Cardiac muscle cell (in vitro differentiated cells and primary cell): ENCODE data around the gene PGBD1. TPM values are rescaled to one million over a fixed set of nuclear protein-coding genes. Genes with fewer than 3 reads are reported as not detected.
"Not testable (repeated sequence)": the region's sequence is repeated elsewhere in the genome, so short reads cannot be mapped to it uniquely, and the experiment has no call there.

Experiments
- DNase-seq, 2 donors: peaks; one replicate each; pipeline versions ENCODE4 v3.0.0 to v3.0.0-alpha.2; 2010 to 2017; ENCODE audit warnings: low read depth in 1 of 2, low spot score in 1 of 2
- H3K27ac ChIP-seq: fragments of 200-600 bp; sonication (generic); 2 replicates; pipeline ENCODE4 v1.5.1; 2016
- H3K27me3 ChIP-seq: fragments of 200-600 bp; sonication (generic); 2 replicates; pipeline ENCODE4 v1.6.0; 2016; ENCODE audit warnings: control low read depth
- H3K36me3 ChIP-seq: fragments of 200-600 bp; sonication (generic); 2 replicates; pipeline ENCODE4 v1.5.1; 2016; ENCODE audit warnings: control low read depth
- H3K4me1 ChIP-seq: fragments of 200-600 bp; sonication (generic); 2 replicates; pipeline ENCODE4 v1.8.1; 2017; ENCODE audit warnings: low read depth, mild to moderate bottlenecking, mixed run types
- H3K4me3 ChIP-seq: fragments of 200-600 bp; sonication (generic); 2 replicates; pipeline ENCODE4 v1.5.1; 2016; ENCODE audit warnings: mild to moderate bottlenecking
- H3K9me3 ChIP-seq: fragments of 200-600 bp; sonication (generic); 2 replicates; pipeline ENCODE4 v1.5.1; 2017; ENCODE audit warnings: low read depth, mild to moderate bottlenecking, control low read depth
- polyA plus RNA-seq: library from polyadenylated mRNA; unstranded; fragments of >200 nt; fragmentation: Nextera tagmentation; extraction: Ambion mirVana; gene quantifications from 2 replicates; pipeline ENCODE4 v1.2.1, GENCODE V29; 2016
- total RNA-seq: library from RNA; depleted of rRNA; stranded (reverse); fragments of >200 nt; gene quantifications from 2 replicates; pipeline ENCODE4 v1.2.3, GENCODE V29; 2016
- TF ChIP-seq, protein P1 (sequence below): IDR thresholded peaks from 2 replicates; pipeline ENCODE4 v1.5.1; 2012; ENCODE audit warnings: low read depth, mild to moderate bottlenecking, low read length

PGBD1 gene
- total and polyA plus RNA-seq, 2 experiments from 2014 or later: 7.5 to 8.2 TPM

DNA sequence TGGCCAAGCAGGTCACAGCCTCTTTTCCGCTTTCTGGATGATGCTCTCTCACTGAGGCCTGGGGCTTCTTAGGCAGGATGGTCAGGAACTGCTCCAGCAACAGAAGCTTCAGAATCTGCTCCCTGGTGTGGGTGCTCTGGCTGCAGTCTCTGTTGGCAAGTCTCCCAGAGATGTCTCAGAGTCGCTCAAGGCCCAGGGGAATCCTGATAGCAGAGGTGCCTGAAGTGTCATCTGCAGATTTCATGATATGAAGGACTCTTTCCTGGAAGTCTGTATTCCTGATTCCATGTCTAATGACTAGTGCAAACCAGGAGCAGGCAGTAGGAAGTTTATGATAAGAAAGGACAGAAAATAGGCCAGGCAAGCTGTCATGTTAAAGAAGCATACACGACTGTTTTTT lies 34.3 kb downstream of the PGBD1 start:
- Histone ChIP-seq H3K27ac (no peak overlapping the region), H3K36me3 (no peaks in the 10 kb centered on the region), H3K4me1 (no peaks in the 10 kb centered on the region), H3K9me3 (no peaks in the 10 kb centered on the region), H3K4me3 (no peak overlapping the region), H3K27me3 (no peaks in the 10 kb centered on the region)
- no peak for DNase-seq
- TF ChIP-seq, protein P1, sequence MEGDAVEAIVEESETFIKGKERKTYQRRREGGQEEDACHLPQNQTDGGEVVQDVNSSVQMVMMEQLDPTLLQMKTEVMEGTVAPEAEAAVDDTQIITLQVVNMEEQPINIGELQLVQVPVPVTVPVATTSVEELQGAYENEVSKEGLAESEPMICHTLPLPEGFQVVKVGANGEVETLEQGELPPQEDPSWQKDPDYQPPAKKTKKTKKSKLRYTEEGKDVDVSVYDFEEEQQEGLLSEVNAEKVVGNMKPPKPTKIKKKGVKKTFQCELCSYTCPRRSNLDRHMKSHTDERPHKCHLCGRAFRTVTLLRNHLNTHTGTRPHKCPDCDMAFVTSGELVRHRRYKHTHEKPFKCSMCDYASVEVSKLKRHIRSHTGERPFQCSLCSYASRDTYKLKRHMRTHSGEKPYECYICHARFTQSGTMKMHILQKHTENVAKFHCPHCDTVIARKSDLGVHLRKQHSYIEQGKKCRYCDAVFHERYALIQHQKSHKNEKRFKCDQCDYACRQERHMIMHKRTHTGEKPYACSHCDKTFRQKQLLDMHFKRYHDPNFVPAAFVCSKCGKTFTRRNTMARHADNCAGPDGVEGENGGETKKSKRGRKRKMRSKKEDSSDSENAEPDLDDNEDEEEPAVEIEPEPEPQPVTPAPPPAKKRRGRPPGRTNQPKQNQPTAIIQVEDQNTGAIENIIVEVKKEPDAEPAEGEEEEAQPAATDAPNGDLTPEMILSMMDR: no peak

DNA sequence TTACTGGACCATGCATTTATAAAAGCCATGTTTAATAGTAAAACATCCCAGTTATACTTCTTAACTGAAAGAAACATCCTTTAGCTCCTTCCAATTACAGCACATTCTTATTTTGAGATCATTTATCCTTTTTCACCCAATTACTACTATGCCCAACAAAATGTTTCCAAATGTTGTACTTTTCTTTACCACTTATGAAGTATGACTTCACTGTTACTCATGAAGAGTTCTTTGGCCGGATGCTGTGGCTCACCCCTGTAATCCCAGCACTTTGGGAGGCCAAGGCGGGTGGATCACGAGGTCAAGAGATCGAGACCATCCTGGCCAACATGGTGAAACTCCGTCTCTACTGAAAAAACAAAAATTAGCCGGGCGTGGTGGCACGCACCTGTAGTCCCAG lies 36.5 kb downstream of the PGBD1 start:
- DNase-seq, H3K36me3 ChIP-seq, H3K27ac ChIP-seq, H3K9me3 ChIP-seq, H3K4me3 ChIP-seq, H3K27me3 ChIP-seq, H3K4me1 ChIP-seq: not testable (repeated sequence)

DNA sequence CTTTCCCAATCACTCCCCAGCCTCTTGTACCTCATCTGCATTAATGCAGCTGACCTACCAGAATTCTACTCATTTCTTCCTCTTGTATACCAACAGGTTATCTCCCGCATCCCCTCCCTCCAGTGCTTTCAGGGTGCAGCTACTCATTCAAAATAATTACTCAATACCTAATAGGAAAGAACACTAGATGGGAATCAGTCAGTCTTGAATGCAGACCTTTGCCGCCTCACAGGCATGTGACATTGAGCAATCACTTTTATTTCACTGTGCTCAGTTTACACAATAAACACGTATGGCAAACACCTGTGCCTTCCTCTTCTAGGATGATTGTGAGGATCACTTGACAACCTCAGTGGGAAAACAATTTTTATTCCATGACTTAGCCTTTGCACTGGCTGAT lies 41.3 kb downstream of the PGBD1 start:
- no peak overlapping the region for H3K4me3 ChIP-seq
- no peaks in the 10 kb centered on the region for H3K27me3 ChIP-seq
- DNase-seq: no peak
- H3K4me1 ChIP-seq: no peaks in the 10 kb centered on the region
- no peak overlapping the region for H3K27ac ChIP-seq
- TF ChIP-seq, protein P1: no peak
- H3K36me3 ChIP-seq: peaks cover 8% of the 10 kb centered on the region
- peaks cover 3% of the 10 kb centered on the region for H3K9me3 ChIP-seq

DNA sequence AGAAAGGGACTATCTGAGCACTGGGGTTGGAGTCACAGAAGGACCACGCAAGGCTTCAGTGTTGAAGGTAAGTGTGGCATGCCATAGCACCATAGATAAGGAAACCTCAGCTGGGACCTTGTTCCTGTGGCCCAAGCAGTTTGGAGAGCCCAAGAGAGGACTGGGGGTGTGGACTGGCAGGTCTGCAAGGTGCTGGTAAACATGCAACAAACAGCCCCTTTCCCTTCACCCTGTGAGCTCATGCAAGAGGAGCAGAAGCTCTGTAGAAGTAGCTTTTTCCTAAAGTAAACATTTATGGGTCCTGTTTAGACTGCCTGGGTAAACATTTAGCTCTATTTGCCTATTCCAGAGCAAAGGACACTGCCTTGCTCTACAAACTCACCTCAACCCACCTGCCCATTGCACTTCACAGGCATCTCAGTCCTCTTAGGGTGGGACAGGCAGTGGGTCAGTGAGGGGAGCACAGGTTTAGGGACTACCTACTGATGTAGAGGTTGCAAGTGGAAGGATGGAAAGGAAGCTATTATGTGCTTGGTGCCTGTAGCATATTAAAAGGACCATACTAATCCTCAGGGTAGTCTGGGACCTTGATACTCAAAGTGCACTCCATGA lies 42.5 kb downstream of the PGBD1 start:
- H3K27me3 ChIP-seq: no peaks in the 10 kb centered on the region
- no peak overlapping the region for H3K27ac ChIP-seq
- H3K36me3 ChIP-seq: peaks cover 8% of the 10 kb centered on the region
- TF ChIP-seq, protein P1: no peak
- no peaks in the 10 kb centered on the region for H3K4me1 ChIP-seq
- H3K9me3 ChIP-seq: peaks cover 3% of the 10 kb centered on the region
- DNase-seq: no peak
- no peak overlapping the region for H3K4me3 ChIP-seq

DNA sequence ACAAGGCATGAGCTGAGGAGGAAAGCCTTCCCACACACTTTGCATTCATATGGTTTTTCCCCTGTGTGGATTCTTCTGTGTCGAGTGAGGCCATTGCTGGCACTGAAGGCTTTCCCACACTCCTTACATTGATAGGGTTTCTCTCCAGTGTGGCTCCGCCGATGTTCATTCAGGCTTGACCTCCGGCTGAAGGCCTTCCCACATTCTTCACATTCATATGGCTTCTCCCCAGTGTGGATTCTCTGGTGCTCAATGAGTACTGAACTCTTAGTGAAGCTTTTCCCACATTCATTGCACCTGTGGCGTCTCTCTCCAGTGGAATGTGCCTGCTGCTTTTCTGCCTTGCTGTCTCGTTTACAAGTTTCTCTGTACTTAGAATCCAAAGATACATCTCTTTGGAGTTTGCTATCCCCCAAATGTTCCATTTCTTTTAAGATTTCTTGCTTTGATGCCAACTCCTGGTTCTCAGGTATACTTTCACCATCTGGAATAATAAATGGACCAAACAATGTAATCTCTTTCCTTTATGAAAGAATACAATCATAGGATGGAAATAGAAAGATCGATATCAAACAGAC lies 45.1 kb downstream of the PGBD1 start:
- Histone ChIP-seq H3K4me3 (no peak overlapping the region), H3K27ac (no peak overlapping the region), H3K27me3 (no peaks in the 10 kb centered on the region), H3K36me3 (peaks cover 8% of the 10 kb centered on the region), H3K9me3 (peaks cover 3% of the 10 kb centered on the region), H3K4me1 (no peaks in the 10 kb centered on the region)
- TF ChIP-seq, protein P1: no peak
- no peak for DNase-seq

DNA sequence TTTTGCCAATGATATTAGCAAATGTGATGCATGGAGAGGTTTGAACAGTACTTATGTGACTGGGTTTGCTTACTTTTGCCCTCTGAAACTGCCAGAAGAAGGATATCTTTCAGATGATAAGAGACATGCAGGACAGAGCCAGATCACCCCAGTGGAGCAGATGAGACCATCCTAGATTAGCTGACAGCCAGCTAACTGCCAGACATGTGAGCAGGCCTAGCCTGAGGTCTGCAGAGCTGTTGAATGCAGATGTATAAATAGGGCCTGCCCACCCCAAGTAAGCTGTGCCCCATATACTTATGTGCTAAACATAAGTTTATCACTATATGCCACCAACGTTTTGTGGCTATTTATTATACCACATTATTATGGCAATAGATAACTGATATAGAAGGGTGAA lies 48.7 kb downstream of the PGBD1 start:
- peaks cover 8% of the 10 kb centered on the region for H3K36me3 ChIP-seq
- TF ChIP-seq, protein P1: no peak
- H3K27me3 ChIP-seq: no peaks in the 10 kb centered on the region
- H3K4me3 ChIP-seq: no peak overlapping the region
- no peak overlapping the region for H3K27ac ChIP-seq
- H3K4me1 ChIP-seq: no peaks in the 10 kb centered on the region
- peaks cover 3% of the 10 kb centered on the region for H3K9me3 ChIP-seq
- no peak for DNase-seq
